Activated CD8-positive, alpha-beta memory T cell treated with anti-CD3 and anti-CD28 coated beads, Interleukin-2, amount 50 U/mL, for 1 hour (primary cell): ENCODE data around the gene TJP1.
"Not testable (repeated sequence)": the region's sequence is repeated elsewhere in the genome, so short reads cannot be mapped to it uniquely, and the experiment has no call there.

Experiments used
- DNase-seq: peaks from one replicate; pipeline ENCODE4 v3.0.0-alpha.2; 2020; ENCODE audit errors: extremely low read depth

Gene TJP1

DNA sequence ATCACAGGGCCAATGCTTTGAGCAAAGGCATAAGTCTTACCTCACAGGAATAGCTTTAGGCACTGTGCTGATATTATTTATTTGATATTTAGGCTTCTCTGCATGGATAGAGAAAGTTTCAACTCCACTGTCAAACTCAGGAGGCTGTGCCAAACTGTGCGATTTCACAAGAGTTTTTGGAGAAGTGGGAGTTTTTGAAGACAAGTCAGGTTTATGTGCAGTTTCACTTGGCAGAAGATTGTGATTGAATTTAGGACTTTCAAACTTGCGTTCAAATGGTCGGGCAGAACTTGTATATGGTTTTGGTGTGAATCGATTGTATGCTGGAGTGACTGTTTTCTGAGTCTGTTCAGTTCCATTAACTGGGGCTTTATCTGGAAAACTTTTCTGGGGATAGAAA is 113.7 kb downstream of the TJP1 start:
- no peak for DNase-seq

DNA sequence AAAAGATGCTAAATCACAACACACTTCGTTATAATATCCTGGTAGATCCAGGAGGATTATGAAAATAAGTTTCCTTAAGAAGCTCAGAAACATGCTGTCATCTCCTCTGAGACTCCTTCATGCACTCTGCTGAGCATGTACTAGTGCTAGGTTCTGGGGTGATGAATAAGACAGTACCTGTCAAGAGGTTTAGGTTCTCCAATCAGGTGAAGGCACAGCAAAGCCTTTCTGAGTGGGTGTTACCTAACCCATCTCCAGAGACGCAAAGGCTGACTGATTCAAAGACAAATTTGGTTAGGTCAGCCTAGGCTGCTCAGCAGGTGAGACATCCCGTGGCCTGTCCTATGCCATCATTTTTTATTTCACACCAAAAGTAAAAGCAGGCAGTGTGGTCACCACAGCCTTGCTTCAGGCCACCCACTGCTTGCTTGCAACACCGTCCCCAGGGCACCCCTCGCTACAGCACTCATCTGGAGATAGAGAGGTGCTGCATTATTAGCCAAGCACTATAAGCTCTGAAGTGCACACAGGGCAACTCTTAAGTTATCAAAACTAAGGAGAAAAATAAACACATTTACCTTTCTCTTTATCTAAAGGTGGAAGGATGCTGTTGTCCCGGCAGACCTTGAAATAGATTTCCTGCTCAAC is 117.2 kb downstream of the TJP1 start:
- no peak for DNase-seq

DNA sequence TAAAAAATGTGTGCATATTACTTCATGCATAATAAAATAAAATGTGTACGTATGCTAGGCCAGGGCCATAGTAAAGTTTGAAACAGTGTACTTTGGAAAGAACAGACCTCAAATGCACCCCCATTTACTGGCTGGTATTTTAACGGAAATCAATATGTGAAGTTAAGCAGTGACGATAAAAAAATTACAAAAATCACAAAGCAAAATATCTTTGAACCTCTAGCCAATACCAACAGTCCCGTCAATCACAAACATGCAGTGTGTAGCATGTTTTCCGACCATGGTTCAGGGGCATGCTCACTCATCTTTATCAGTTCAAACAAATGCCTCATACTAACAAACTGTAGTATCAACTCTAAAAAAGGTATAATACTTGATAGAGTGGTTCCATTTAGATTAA is 121.1 kb downstream of the TJP1 start:
- DNase-seq = no peak

DNA sequence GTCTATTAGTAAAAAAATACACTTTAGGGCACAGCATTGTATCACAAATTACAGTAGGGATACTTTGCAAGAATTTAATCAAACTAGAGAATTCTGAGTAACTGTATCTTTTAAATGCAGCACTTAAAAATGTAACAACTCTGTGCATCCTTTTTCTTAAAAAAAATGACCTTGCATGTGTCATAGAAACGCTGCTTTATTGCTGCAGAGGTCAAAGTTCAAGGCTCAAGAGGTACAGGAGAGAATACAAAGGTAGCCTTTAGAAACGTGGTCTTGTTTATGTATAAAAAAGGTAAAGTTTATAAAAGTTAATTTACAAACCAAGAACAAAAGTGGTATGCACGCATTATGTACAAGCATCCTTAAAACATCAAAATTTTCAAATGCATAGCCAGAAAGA is 122.0 kb downstream of the TJP1 start:
- no peak for DNase-seq

DNA sequence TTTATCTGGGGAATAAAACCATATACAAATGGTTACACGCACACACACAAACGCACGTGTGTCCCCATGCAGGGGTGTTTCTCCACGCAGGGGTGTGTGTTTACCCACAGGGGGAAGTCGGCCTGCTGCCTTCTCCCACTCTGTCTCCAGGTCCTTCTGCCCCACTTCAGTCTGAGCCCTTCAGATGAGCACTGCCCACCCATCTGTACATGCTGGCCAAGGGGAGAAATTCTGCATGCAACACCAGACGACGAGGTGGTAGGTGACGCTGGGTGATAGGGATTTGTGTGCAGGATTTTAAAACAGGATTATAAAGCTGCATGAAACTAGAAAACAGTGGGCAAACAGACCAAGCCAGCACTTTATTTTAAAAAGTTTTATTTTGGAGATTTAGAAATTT is 122.5 kb downstream of the TJP1 start:
- no peak for DNase-seq

DNA sequence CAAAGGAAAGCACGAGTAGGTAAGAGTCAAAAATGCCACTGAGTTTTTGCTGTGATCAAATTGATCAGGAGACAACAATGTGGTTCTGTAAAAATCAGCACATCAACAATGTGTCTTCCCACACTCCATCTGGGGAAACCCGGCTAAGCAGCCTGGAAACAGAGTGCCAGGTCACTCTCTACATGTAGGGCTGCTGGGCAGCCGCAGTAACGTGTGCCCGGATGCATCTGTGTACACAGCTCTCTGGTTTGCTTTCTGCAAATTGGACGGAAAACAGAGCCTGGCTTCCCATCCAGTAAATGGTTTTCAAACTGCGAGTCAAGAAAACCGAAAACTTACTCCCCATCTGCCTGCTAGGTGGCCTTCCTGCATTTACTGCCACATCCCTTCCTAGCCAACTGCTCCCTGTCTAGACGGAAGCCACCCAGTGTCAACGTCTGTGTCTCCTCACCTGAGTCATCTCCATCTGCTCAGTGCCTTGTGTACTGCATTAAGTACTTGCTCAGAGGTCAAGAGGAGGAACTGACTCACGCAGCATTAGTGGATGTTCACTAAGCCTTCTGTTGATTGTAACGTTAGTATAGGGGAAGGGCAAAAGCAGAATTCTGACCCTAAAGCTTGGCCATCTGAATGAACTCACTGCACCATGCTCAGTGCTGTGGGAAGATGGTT is 124.1 kb downstream of the TJP1 start:
- no peak for DNase-seq

DNA sequence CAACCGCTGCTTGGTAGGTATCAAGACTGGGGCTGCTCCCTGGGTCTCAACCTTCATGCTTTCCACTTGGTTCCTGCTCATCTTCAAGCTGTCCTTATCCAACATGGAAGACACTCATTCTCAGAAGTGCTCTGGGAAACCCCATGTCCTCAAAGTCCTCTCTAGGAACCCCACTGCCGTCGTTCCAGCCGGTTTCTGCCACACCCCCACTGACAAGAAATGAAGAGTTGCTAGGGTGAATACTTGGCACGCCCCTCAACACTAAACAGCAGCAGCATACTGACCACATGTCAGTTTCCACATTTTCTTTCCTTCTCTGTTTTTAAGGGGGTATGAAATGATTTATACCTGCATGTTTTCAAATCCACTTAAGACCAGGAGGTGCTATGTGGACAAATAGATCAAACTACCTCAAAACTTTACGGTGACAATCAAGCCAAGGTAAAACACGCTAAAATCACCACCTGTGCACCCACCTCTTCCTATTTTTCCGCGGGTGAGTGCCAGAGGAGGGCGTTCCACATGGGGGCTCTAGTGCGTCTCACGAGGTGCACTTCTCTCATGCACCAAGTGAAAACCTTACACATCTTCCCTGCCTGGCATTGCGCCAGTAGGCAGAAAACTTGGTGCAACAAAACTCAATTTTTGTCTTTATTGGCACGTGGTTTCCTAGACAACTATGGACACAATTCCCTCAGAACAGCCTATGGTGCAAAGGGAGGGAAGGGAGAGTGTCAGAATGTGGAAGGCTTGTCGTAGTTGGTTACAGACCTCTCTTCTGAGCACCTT is 125.1 kb downstream of the TJP1 start:
- DNase-seq = no peak

DNA sequence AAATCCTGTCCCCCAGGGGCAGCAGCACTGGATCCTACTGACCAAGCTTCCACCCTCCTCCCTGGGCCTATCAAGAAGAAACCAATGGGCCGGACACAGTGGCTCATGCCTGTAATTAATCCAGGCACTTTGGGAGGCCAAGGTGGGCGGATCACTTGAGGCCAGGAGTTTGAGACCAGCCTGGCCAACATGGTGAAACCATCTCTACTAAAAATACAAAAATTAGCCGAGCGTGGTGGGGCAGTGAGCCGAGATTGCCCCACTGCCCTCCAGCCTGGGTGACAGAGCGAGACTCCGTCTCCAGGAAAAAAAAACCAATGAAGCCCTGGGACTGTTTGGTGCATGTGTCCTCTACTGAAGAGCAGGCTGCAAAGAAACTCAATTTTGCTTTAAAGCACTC is 125.8 kb downstream of the TJP1 start:
- DNase-seq = not testable (repeated sequence)

DNA sequence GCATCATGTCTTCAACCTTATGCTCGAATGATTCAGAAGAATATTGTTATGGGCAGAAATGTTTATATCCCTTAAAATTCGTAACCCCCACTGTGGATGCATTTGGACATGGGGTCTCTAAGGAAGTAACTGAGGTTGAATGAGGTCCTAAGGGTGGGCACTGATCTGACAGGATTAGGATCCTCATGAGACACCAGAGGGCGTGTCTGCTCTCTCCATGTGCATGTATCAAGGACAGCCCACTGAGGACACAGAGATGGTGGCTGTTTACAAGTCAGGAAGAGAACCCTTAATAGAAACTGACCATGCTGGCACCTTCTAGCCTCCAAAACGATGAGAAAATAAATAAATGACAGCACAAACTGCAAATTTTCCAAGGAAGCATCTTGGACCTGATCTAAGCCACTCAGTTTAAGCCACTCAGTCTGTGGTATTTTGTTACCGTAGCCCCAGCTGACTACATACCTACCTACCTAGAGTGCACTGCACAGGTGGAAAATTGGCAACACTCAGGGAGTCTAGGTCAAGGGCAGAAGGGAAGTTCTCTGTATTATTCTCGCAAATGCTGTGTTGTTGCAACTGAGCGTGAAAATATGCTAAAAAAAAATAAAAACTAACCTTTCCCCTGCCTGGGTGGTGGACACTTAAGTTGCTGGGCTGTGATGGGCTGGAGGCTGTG is 126.6 kb downstream of the TJP1 start:
- no peak for DNase-seq

DNA sequence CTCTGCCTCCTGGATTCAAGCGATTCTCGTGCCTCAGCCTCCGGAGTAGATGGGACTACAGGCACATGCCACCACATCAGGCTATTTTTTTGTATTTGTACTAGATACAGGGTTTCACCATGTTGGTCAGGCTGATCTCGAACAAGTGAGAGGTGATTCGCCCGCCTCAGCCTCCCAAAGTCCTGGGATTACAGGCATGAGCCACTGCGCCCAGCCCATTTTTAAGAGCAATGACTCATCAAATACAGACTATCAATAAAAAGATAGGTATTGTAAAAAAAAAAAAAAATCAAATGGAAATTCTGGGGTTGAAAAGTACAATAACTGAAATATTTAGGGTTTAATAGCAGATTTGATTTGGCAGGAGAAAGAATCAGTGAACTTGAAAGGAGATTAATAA is 129.0 kb downstream of the TJP1 start:
- DNase-seq = no peak

DNA sequence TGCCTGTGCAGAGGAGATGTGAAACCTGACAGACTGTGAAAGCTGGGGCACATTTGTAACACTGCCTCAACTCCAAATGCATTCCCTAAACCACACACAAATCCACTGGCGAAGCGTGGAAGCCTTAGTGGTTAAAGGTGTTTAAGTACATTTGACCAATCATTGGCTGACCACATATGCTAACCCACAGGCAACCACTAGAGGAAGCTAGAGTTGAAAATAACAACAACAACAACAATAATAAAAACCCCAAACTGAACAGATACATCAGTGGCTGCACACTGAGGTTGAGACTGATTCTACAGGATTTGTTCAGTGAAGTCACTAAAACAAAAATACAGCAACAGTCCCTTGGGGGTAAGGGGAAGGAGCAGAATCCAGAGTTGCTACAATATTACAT is 129.7 kb downstream of the TJP1 start:
- DNase-seq = no peak

DNA sequence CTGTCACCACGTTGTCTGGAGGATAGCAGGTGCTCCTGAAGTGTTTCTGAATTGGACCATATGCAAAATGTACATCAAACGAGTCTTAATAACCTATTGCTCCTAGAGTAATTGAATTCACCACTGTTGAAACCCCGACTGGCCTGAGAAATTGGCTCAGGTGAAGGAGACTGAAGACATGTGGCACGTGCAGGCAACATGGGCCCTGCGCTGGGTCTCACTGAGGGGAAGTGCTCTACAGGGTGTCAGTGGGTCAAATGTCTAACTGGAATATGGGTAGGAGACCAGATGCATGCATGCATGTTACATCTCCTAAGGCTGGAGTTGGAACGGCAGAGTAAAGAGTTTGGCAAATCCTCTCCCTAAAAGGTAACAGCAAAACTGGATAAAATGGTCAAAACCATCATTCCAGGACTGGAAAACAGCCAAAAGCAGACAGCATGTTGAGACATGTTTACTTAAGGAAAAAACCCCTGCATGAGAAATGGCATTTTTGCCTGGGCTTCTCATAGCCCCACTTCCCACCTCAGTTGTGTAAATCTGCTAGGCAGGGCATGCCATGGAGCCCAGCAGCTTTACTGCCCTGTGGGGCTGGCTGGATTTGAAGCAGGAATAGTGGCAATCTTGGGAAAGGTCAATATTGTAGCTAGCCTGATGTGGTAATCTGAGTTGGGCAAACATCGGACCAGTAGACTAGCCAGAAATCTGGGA is 131.3 kb downstream of the TJP1 start:
- no peak for DNase-seq

DNA sequence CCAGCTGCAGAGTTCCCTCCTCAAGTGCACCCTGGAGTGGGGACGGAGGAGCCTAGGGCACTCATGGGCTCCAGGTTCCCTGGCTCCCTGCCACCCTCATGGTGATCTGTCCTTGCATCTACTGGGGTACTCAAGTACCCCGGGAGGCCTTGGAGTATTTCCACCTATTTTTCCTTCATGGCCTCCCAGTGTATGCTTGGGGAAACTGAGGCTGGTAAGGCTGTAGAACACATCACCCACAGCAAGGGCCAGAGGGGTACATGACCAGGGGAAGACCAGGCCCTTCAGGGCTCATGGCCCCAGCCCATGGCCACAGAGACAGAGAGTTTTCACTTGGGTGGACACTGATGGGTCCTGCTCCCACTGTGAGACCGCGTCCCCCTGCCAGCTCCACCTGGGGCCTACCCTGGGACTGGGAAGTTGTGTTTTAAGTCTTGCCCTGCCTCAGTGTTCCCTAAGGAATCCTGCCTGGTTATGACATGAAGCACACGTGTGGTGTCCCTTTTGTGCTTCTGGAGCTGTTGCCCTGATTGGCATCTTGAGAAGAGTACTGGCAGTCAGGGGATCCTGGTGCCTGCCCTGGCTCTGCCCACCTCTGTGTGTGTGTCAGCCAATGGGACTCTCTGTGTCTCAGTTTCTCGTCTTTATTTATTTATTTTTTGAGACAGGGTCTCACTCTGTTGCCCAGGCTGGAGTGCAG is 132.8 kb downstream of the TJP1 start:
- DNase-seq = no peak

DNA sequence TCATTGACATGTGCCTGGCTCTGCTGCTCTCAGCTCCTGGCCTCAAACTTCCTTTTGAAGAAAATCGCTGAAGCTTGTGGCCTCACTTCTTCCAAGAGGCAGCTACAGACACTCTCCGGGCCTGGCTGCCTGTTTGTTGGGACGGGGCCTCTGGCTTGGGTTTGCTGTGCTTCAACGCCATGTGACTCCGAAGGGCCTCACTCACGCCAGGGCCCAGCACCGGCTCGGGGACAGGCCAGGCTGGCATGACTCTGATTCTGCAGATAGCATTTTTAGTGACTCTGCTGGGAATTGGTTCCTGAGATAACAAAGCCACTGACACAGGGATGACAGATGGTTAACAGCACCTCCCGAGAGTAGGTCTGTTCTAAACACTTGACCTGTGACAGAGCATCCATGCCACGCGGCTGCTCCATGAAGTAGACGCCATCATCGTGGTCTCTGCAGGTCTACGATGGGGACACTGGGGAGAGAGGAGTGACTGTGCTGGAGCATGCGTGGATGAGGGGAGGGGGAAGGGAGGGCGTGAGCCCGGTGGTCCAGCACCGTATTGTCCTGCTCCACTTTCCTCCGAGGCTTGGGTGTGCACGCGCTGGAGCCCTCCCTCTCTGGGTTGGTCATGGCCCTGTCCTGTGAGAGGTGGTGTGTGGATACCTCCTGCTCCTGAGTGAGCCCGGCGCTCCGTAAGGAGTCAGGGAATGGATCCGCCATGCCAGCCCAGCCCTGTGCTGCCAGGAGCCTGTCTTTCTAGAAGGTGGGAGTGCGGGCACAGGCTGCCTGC is 133.6 kb downstream of the TJP1 start:
- DNase-seq = no peak

DNA sequence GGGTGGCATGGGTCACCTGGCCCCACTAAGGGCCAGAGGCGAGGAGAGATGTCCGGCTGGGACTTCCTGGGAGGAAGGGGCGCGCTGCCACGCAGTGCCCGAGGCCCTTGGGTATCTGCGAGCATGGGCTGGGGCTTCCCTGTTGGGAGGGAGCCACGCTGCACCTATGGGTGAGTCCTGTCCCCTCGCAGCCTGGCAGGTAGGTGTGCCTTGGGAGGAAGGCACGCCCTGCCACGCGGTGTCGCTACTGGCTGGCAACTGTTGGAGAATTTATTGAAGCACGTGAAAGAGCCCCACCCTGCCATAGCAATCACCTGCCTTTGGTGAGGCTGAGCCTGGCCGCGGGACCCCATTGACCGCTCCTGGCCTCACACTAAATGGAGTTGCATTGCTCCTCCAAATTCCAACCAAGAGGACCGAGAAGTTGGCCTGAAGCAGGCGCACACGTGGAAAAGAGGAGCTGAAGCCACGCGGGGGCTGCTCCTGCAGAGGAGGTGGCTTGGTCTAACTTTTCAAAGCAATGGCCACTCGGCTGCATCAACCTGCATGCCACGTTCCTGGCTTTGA is 134.2 kb downstream of the TJP1 start:
- no peak for DNase-seq

DNA sequence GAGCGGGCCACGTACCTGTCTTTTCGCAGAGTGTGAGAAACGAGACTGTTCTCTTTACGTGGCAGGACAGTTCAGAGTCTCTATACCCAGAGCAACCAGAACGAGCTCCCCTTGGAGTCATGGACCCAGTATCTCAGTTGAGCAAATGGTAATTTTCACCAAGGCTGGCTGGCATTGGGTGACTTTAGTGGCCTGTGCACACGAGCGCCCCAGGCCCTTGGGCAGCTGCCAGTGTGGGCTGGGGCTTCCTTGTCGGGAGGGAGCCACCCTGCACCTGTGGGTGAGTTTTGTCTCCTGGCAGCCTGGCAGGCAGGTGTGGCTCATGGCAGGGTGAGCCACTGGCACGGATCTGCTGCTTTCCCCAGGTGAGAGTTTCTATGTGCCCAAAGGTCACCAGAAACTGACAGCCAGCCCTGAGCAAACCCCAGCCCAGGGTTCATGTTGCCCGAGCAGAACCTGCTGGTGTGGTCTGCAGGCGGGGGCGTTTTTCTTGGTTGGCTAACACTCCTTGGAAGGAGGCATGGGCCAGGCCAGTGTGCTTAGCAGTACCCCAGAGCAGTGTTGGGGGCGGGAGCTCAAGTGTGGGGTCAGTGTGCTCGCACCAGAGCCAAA is 135.0 kb downstream of the TJP1 start:
- DNase-seq = no peak

DNA sequence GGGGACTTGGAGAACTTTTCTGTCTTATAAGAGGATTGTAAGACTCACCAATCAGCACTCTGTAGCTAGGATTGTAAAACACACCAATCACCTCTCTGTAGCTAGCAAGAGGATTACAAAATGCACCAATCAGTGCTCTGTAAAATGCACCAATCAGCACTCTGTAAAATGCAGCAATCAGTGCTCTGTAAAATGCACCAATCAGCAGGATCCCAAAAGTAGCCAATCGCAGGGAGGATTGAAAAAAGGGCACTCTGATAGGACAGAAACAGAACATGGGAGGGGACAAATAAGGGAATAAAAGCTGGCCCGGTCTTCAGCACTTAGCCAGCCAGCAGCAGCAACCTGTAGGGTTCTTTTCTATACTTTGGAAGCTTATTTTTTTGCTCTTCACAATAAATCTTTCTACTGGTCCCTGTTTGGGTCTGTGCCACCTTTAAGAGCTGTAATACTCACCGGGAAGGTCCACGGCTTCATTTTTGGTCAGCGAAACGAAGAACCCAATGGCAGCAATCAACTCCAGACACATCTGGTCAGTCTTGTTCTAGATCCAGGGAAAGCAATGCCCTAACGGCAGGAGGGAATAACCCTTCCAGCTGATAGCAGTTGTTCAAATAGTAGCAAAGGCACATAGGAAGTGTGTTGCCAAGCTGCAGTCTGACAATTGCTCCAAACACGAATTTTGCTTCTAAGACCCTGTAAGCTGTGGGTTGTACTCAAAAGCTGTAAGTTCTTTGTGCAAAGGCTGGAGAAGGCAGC is 135.6 kb downstream of the TJP1 start:
- no peak for DNase-seq

DNA sequence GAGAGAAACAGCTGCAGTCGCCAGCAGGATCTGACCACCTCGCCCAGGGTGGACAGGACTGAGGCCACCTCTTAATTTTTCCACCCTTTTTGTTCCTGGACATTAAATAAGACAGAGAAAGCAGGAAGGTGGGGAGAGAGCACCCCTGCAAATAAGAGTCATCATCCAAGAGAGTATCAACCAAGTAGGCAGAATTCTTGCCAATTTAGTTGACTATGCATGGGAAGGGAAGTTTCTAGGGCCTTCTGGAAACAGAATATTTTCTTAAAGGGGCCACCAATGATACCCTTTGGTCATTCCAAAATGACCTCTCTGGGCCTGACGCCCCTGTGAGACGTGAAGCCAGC is 136.2 kb downstream of the TJP1 start:
- no peak for DNase-seq
